ENCODE results near the gene DDN.

The DDN gene

DNA sequence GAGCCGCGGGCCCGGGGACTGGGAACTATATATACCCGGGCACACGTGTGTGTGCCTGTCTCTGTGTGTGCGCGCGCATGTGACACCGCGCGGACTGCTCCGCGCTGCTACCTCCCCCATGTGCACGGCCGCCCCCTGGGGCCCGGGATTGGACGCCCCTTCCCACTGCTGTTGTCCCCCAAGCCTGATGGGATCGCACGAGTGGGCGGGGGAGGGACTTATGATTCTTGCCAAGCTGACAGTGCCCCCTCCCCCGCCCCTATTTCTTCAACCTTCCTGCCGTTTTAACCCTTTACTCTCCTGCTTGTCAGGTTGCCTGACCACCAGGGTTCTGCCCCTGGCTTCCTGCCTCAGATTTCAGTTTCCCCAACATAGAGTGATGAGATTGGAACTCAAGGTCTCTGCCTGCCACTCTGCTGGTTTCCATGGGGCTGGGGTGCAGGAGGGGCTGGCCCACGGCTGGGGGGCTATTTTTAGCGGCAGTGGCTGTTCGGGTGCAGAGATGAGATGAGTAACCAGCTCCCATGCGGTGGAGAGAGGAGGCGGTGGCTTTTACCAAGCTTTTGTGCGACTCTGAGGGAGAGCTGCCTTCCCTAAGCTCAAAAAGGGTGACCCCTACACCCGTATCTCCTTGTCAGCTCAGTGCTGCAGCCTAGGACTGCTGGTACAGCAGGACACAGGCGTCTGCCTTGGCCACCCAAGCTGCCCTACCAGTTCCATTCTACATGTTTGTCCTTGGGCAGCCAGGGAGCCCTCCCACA is at the start of gene DDN:
TSS of gene DDN (minus strand) at position 5 of the 761 bp plus-strand sequence. CDS start 88 bp downstream, outside the sequence.
- no peak for DNase-seq

DNA sequence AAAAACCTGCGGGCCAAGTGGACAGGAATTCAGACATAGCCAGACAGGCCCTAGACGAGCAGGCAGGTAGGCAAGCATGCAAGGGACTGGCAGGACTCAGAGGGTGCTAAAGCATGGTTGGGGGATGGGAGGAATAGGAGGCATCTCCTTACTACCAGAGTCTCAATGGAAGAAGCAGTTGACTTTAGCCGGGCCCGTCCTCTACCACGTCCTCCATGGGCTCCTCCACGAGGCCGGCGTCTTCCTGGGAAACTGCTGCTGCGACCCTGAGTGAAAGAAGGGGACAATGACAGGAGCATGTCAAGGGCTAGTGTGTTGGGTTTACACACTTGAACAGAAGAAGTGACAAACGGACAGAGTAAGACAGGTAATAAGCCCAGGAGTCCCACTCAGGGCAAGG is 49.8 kb upstream of the DDN start:
- DNase-seq, result no peak

DNA sequence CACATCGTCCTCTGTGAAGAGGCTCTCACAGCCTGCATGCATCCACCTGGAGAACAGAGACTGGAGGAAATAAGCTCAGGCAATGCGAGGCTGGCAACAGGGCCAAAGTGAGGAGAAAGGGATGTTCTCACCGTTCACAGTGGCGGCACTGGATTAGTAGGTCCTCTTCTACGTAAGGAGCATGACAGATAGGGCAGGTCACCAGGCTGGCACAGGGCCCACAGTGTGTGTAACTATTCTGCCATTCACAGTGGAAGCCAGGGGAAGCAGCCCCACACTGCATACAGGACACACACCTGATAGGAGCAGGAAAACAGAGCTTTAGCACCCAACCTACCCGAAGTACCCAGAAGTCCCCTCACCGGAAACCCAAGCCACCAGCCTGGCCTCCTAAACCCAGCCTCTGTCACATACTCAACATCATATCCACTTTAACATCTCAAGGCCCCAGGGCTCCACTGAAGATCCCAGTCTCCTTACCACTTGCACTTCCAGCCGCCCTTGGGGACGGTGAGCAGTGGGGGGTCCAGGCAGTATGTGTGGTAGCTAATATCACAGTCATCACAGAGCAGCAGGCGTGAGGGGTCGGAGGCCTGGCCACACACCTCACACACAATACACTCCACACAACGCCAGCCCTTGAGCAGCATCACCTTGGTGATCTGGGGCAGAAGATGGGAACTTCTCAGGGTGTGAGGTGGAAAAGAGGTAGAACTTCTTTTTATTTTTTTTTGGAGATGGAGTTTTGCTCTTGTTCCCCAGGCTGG is 47.1 kb upstream of the DDN start:
- DNase-seq, result no peak

DNA sequence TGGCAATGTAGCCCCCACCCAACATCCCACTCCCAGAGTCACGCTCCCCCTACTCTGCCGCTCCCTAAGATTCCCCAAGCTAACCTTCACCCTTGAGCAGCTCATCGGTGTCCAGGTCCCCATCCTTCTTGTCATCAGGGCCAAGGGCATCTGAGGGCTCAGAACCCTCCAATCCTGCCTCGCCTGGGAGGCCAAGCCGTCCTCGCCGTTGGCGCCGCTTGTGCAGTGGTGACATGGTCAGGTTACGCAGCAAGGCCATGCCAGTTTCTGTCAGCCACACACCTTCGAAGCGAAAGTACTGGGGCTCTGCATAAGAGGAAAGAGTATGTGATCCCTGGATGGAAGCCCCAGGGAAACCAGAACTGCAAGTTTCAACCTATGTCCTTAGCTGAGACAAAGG is 45.5 kb upstream of the DDN start:
- no peak for DNase-seq

DNA sequence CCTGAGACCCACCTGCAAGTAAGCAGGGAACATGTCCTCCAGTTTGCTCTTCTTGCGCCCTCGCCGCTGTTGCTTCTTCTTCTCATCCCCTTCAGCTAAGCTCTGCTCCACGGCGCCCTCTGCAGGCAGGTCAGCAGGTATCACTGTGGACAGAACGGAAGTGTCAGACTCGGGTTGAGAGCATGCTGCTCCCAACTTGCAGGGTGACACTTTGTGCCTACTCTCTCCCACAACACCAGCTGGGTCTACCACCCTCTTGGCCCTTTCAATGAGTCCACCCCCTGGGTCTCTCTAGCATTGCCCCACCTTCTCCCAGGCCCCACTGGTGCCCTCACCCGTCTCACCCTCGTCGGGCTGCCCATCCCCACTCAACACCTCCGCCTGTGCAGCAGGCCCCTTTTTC is 44.7 kb upstream of the DDN start:
- no peak for DNase-seq

DNA sequence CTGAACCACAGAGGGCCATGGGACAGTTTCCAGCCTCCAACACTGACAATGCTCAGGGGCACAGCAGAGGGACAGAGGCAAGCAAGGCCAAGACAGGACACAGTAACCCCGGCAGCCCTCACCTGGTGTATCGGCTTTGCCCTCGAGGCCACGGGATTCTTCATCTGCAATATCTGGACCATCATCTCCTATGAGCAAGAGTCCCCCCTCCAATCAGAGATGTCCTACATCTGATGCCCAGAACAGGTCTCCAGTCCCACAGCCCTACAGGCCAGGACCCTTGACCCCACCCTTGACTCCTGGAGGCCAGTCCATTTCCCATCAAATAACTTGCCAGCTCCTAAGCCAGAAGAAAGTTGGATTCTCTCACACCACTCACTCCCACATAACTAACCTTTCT is 44.1 kb upstream of the DDN start:
- DNase-seq, result no peak

DNA sequence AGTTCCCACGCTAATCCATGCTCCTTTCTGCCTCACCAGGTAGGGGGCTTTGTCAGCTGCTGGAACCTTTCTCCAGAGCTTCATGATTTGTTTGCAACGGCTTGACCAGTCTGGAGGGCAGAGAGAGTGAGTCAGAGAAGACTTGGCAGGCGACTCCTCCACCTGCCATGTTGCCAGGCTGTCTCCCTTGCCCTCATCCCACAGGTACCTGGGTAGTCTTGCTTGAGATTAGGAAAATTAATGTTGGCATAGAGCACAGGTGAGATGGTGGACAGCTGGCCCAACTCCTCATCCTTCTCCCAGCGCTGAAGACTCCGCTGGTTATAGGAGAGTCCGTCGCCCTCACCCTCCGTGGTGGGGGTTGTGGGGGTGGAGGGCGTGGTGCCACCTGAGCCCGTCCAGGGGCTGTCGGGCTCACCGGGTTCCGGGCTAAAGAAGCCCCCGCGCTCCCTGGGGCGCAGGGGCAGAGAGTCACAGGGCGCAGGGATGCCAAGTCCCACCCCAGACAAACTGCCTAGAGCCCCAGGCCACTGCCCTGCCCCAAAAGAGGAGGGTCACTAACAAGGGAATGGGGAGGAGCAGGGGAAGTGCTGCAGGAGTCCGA is 42.8 kb upstream of the DDN start:
- no peak for DNase-seq

DNA sequence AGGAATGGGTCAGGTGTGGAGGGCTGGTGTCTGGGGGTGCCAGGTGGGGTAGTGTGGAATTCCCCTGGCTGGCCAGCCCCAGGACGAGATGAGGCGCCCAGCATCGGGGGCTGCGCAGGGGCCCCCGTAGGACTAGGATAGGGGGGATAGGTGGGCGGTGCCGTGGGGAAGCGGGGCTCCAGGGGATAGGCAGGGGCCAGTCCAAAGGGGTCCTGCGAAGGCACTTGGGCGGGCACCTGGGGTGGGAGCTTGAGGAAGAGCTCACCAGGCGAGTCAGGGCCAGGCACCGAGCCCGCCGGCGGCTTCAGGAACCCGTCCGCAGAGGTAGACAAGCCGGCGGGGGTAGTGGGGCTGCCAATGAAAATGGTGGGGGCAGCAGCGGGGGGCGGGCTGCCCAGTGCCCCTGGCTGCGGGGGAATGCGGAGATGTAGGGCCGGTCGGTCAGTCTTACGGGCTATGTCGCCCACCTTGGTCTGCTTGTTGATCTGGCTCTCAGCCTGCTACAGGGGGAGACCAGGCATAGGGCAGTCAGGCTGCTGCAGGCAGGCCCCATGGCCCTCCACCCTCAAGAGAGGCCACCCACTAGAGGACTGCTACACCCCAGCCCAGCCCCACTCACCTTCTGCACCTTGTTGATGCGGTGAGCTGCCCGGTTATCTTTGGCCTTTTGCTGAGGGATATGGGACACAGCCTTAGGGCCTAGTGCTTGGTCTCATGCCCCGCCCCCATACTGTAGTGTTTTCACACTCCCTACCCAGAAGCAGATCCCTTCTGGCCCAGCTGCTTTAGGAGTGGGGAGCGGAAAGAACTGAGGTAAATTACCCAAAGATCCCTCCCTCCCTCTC is 42.1 kb upstream of the DDN start:
- DNase-seq, result no peak

DNA sequence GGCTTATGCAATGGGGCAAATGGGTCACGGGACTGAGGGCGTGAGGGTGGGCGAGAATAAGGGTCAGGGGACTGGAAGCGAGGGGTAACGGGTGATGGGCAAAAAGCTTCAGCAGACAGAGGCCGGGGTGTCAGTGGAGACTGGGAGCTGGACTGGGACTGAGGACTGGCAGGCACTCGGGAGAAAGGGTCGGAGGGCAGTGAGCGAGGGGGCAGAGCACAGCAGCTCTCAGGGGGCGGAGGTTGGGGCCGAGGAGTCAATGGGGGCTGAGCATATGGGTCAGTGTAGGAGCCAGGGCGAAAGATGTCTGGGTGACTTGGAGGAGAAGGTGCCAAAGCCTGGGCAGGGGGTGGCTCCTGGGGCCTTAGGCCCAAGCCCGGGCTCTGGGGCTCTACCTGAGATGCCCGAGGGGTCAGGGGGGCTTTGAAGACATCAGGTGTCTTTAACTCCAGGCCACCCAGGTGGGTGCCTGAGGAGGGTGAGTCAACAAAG is 41.2 kb upstream of the DDN start:
- no peak for DNase-seq

DNA sequence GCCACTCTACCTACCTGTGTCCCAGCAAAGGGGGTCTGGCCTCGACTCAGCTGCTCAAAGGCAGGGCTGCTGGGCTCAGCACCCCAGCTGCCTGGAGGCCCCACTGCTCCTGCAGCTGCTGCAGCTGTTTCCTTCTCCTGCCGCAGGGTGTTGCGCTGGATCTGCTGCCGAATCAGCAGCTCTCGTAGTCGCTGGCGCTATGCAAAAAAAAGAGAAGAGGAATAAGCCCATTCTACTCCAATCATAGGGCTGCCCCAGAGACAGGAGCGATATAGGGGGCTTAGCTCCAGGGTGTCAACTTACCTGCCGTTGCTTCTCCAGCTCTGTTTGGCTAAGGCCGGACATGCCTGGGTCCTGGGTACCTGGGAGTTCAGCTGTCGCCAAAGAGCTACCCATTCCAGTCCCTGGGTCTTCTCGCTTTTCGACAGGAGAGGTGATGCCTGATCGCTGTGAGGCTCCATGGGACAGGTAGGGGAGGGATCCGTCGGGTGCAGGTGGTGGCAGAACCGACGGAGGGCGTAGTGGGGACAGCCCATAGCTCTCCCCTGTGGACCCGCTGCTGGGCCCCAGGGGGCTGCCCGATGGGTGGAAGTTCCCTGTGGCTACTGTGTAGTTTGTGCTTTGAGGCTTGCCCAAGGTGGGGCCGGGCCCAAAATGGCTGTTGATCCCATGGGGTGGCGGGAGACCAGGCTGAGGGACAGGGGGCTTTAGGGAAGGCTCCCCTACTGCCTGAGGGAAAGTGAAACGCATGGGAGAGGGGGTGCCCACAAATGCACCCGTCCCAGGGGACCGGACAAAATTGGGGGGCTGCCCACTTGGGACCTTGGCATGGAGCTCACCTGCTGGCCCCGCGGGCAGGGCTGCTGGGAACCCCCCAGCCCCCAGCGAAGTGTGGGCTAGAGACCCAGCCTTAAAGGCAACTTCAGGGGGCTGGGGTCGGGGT is 40.5 kb upstream of the DDN start:
- no peak for DNase-seq

DNA sequence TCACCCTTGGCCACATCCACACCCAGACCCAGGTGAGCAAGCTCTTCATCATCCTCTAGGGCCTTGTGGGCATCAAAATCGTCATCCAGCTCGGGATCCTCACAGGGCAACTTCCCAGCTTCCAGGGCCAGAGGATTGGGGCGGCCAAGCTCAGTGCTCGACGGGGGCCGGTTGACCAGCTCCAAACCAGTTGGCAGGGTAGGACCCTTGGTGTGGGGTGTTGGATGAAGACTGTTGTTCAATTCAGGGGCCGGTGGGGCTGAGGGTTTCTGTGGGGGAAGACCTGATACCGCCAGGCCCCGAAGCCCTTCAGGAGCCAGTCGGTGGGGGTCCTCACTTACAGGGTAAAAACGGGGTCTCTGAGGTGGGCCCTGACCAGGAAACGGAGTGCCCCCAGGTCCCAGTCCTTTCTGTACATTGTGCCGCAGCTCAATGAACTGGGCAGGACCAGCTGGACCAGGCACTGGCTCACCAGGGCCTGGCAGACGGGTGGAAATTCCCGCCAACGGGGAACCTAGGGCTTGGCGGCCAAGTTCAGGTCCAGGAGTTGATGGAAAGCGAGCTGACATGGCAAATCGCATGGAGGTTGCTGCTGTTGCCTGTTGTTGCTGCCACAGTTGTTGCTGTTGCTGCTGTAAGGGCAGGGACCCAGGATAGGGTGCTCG is 39.2 kb upstream of the DDN start:
- no peak for DNase-seq

DNA sequence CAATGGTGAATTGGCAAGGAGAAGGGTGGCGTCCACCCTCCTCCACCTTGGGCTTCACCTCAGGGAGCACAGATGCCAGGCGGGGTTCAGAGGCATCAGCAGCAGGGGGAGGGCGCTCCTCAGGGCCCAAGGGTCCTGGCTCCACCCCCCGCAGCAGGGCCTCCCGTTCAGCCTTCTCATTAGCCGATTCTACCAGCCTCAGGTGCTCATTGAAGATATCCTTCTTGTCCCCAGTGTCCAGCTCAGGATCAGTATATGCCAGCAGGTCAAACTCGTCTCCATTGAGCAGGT is 38.7 kb upstream of the DDN start:
- DNase-seq, result no peak

DNA sequence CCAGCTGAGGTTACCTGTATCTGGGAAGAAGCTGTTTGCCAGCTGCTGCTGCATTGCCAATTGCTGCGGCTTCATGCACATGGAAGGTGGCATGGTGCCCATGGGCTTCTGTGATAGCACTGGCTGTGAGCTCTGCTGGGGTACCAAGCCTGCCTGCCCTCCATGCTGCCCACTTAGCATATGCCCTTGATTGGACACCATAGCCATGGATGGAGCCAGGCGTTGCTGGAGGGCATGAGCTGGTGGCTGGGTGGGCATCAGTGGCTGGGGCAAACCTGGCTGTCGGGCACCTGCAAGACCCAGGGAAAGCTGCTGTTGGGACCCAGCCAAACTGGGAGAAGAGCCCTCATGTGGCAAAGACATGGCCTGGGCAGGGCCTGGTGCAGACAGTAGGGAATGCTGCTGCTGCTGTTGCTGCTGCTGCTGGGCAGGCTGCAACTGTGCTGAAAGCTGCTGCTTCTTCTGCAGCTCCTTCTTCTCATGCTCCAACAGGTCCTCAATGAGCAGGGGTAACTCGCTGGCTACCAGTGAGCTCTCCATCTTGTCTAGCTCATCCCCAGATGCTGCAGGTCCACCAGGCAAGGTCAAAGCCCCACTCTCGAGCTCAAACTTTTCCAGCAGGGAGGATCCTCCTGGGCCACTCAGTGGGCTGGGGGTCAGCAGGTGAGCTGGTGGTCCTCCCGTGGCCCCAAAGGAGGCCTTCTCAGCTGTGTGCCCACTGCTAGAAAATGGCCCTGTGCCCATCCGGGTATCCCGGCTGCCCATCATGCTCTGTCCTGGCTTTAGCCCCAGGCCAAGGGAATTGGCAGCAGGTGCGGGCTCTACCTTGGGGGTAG is 38.2 kb upstream of the DDN start:
- no peak for DNase-seq

DNA sequence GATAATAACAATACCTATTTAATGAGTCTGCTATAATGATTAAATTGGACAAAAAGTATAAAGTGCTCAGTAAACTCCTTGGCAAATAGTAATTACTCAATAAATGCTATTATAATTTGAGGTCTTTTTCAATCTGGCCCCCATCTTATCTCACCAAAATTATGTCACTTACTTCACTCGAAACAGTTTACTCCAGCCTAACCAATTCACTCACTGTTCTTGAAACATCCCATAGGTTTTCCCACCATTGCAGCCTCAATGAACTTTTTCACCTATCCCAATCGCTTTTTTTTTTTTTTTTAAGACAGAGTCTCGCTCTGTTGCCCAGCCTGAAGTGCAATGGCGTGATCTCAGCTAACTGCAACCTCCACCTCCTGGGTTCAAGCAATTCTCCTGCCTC is 36.9 kb upstream of the DDN start:
- no peak for DNase-seq

DNA sequence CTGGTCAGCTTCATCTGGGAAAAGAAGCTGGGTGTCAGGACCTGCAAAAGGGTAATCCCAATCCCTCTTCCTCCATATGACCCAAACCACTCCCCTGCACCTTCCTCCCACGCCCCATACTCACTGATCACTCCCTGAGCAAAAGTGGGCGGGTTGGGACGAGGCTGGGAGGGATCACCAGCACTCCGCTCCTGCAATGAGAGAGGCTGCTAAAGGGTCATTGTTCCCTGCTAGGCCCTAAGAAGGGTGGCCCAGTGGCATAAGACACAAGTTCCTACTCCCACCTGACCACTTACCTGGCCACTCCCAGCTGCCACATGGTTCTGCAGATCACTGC is 35.1 kb upstream of the DDN start:
- DNase-seq, result no peak

DNA sequence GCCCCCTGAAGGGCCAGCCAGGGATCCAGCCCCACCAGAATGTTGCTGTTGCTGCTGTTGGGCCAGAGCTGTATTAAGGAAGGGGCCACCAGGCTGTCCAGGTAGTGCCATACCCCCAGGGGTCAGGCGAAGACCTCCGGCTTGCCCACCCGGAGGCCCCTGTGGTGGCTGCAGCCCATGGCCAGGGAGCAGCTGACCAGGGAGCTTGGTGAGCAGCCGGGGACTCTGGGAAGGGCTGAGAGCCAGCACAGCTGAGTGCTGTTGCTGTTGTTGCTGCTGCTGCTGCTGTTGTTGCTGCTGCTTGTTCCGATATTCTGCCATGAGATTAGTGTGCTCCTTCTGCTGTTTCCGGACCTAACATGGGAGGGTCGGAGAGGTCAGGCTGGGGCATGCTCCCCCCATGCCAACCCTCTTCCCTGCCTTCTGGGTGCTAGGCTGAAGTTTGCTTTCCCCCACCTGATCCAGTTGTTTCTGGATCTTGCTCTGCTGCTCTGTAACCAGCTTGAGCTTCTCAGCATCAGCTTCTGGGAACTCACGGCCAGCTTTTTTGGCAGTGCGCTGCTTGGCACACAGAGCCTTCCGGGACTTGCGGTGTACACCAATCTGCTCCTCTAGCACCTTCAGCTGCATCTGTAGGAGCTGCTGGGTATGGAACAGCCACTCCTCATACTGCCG is 34.6 kb upstream of the DDN start:
- DNase-seq, result no peak

DNA sequence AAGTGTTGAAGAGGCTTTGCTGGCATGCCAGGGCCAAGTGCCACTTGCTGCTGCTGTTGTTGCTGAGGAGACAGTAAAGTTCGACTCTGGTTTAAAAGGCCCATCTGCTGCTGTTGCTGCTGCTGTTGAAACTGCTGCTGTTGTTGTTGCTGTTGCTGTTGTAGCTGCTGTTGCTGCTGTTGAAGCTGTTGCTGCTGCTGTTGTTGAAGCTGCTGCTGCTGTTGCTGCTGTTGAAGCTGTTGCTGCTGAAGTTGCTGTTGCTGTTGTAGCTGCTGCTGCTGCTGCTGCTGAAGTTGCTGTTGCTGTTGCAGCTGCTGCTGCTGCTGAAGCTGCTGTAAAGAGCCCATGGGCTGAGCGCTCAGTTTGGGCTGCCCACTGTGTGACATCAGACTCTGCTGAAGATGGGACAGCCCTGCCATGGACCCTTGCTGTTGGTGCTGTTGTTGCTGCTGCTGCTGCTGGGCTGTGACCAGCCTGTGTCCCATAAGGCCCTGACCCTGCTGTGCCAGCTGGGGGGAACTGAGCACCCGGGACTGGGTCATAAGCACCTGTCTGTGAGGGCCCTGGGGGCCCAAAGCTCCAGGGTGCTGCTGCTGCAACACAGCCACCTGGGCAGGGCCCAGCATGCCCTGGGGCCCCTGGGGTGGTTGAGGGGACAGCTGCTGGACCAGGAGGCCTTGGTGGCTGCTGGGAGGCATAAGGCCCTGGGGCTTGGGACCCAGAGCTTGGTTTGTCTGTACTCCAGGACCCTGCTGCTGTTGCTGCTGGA is 33.7 kb upstream of the DDN start:
- DNase-seq, result no peak

DNA sequence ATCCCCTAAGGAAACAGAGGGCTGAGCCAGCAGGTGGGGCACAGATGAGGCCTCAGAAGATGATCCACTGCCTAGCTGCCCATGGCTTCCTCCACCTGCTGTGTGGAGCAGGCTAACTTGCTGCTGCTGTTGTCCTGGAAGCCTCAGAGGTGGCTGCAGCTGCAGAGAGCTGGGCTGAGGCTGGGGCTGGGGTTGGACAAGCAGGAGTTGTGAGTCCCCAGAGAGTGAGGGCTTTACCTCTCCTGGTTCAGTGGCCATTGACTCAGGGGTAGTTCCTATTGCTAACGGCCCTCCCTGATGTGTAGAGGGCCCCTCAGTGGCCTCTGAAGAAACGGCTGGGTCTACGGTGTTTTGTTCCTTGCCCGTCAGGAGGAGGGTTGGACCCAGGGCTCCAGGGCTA is 33.1 kb upstream of the DDN start:
- DNase-seq, result no peak

DNA sequence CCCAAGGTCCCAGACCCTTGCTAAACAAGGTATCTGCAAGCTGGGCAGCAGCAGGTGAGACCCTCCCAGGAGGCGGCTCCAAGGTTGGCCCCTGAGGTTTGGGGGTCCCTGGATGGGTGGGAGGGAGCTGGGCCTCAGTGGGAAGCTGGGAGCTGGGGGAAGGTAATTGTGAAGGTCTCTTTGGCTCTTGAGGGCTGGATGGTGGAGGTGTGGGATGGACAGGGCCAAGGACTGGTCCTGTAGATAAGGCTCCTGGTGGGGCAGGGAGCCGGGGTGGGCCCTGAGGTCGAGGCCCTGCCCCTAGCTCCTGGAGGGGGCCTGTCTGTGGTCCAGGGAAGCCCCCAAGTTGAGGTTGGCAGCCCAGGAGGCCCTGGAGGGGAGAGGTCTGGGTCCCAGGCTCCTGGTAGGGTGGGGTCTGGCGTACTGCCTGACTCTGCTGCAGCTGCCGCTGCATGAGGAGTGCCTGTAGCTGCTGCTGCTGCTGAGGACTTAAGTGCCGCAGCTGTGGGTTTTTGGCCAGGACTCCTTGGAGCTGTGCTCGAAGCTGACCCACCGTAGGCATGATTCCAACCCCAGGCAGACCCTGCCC is 32.5 kb upstream of the DDN start:
- DNase-seq, result no peak
